Hepatocyte (in vitro differentiated cells): ENCODE measurements around the gene CRY2.

Experiments
- EZH2 ChIP-seq: fragments of 200-600 bp; sonication (generic); IDR thresholded peaks from 2 replicates; pipeline ENCODE4 v1.6.1; 2016; ENCODE audit warnings: antibody characterized with exemption, mild to moderate bottlenecking, borderline replicate concordance
- EZH2phosphoT487 ChIP-seq: fragments of 200-600 bp; sonication (generic); IDR thresholded peaks from one replicate; pipeline ENCODE4 v1.6.1; 2018; ENCODE audit warnings: antibody characterized with exemption, mild to moderate bottlenecking, low read depth, moderate library complexity; ENCODE audit not compliant: unreplicated experiment, severe bottlenecking
- TF ChIP-seq, protein P1 (sequence below): fragments of 200-600 bp; sonication (generic); IDR thresholded peaks from 2 replicates; pipeline ENCODE4 v1.5.1; 2016; ENCODE audit warnings: antibody characterized with exemption, mild to moderate bottlenecking; ENCODE audit not compliant: poor library complexity

DNA sequence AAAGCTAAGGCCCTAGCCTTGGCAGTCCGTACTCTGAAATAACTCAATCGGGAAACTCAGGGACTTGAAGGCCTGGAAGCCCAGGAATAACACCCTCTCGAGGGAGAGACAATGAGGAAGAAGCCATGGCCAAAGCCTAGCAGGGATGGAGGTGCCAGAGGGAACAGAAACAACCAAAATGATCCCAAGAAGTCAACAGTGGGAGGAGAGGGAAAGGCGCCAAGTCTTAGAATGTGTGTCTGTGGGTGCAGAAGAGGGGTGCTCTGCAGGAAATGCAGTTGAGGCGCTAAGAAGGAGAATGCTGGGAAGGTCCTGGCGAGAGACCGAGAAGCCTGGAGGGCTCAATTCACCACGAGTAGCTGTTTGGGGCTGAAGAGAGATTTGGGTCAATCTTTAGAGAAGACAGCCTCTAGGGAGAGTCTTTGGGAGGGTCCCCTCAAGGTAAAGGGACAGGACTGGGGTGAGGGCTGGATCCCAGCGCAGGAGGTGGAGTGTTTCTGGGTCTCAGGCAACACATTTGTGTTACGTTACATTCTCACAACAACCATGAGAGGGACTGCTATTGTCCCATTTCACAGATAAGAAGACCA lies 37.4 kb downstream of the CRY2 start:
- TF ChIP-seq EZH2 (no peak), EZH2phosphoT487 (no peak)
- TF ChIP-seq, protein P1, sequence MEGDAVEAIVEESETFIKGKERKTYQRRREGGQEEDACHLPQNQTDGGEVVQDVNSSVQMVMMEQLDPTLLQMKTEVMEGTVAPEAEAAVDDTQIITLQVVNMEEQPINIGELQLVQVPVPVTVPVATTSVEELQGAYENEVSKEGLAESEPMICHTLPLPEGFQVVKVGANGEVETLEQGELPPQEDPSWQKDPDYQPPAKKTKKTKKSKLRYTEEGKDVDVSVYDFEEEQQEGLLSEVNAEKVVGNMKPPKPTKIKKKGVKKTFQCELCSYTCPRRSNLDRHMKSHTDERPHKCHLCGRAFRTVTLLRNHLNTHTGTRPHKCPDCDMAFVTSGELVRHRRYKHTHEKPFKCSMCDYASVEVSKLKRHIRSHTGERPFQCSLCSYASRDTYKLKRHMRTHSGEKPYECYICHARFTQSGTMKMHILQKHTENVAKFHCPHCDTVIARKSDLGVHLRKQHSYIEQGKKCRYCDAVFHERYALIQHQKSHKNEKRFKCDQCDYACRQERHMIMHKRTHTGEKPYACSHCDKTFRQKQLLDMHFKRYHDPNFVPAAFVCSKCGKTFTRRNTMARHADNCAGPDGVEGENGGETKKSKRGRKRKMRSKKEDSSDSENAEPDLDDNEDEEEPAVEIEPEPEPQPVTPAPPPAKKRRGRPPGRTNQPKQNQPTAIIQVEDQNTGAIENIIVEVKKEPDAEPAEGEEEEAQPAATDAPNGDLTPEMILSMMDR, result no peak
